Head of caudate nucleus (tissue), 42 donors: Measurements from ENCODE around the gene ABCC1.
A peak's percentile ranks its signal among the peaks of the same experiment; 100 is the strongest.

Experiments
- DNase-seq, 42 donors: peaks; one replicate each; pipeline versions ENCODE4 v3.0.0 to v3.0.0-alpha.2; 2020 to 2021; ENCODE audit warnings: mixed read lengths in 7 of 42
- intact Hi-C: fragments of 100-400 bp; cut with DNase I; formaldehyde crosslinking; loops from one replicate; pipeline ENCODE4 v1.15.0; 2022

ABCC1 gene

GRCh38 chr16:16062023-16062937 is 112.9 kb downstream of the ABCC1 start:
- DNase-seq, result peak in 1 of 42 donors; percentile 8
- intact Hi-C loops, result no loop called here

- intact Hi-C loops, result no loop called here
- no peak for DNase-seq
Measured at GRCh38 chr16:16063683-16064082, 114.3 kb downstream of the ABCC1 start.

- DNase-seq, result no peak
- intact Hi-C loops, result no loop called here
Measured at GRCh38 chr16:16064874-16065384, 115.5 kb downstream of the ABCC1 start.

GRCh38 chr16:16067127-16067526 is 117.7 kb downstream of the ABCC1 start:
- DNase-seq, result no peak
- intact Hi-C loops, result no loop called here

- DNase-seq, result no peak
- intact Hi-C loops, result no loop called here
Measured at GRCh38 chr16:16071631-16072244, 122.3 kb downstream of the ABCC1 start.

GRCh38 chr16:16073001-16073545 is 123.7 kb downstream of the ABCC1 start:
- no peak for DNase-seq
- intact Hi-C loops, result no loop called here

- intact Hi-C loops, result no loop called here
- no peak for DNase-seq
Measured at GRCh38 chr16:16073891-16074881, 124.8 kb downstream of the ABCC1 start.

- peak in 35 of 42 donors; percentile 5 to 71 (median 34) for DNase-seq
- intact Hi-C loops, result no loop called here
Measured at GRCh38 chr16:16075488-16076422, 126.3 kb downstream of the ABCC1 start.

- no peak for DNase-seq
- intact Hi-C loops, result no loop called here
Measured at GRCh38 chr16:16076423-16076813, 127.0 kb downstream of the ABCC1 start.

GRCh38 chr16:16080465-16081065 is 131.1 kb downstream of the ABCC1 start:
- DNase-seq, result no peak

GRCh38 chr16:16081141-16081540 is 131.7 kb downstream of the ABCC1 start:
- no peak for DNase-seq
- intact Hi-C loops, result no loop called here

More at GRCh38 chr16:16080465-16081065, 131.1 kb downstream of the ABCC1 start:
- intact Hi-C loops, result no loop called here

- intact Hi-C loops, result no loop called here
- no peak for DNase-seq
Measured at GRCh38 chr16:16082255-16082654, 132.8 kb downstream of the ABCC1 start.

GRCh38 chr16:16083421-16084156 is 134.2 kb downstream of the ABCC1 start:
- DNase-seq, result no peak
- intact Hi-C loops, result no loop called here

- DNase-seq, result no peak
- intact Hi-C loops, result no loop called here
Measured at GRCh38 chr16:16084874-16085273, 135.5 kb downstream of the ABCC1 start.

- DNase-seq, result no peak
- intact Hi-C loops, result no loop called here
Measured at GRCh38 chr16:16086653-16087446, 137.4 kb downstream of the ABCC1 start.

- intact Hi-C loops, result no loop called here
- DNase-seq, result no peak
Measured at GRCh38 chr16:16090238-16090637, 140.8 kb downstream of the ABCC1 start.
